Measurements from ENCODE around the gene HLA-B.

The HLA-B gene

DNA sequence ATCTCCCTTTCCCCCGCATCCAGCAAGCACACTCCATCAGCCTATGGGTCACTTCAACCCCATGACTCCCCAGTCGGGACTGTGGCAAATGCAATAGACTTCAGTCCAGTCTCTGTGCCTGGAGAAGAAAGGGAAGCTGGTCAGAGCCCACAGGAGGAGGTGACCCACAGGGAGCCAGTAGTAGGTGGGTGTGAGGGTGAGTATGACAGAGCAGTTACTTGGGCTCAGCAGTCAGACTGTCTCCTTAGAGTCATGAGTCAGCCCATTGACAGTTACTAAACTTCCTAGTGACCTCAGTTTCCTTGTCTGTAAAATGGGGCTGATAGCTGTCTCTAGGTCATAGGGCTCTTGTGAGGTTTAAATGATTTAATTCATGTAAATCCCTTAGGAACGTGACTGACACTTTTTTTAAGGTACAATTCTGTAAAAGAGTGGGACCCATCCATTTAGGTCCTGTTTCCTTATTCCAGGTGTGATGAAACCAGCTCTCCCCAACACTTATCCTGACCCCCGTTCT is 51.2 kb downstream of the HLA-B start:
- DNase-seq (ENCODE audit: low read depth in 2 of 2): no peak

DNA sequence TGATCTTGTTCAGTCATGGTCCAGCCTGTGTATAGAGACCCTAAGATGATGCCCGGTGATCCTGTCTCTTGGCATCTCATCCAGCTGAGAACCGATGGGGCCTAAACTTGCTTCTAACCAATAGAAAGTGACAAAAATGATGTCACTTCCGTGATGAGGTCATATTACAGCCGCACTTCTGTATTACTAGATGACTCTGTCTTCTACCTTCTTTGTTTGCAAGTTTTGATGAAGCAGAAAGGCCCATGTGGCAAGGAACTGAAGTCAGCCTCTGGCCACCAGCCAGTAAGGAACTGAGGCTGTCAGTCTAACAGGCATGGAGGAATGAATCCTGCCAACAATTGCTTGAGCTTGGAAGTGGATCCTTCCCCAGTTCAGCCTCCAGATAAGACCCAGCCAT is 52.3 kb downstream of the HLA-B start:
- DNase-seq (ENCODE audit: low read depth in 2 of 2): no peak
